HepG2 (cell line): ENCODE results near the gene ABCC1. TPM values are rescaled to one million over a fixed set of nuclear protein-coding genes. Genes with fewer than 3 reads are reported as not detected.

ENCODE experiments used
- ATAC-seq: fragments of 200-7000 bp; cut with Tn5 transposase; 3 replicates; pipeline ENCODE4 v1.9.1; 2020; ENCODE audit warnings: mild to moderate bottlenecking, moderate library complexity
- BruUV-seq: library from RNA; stranded (reverse); fragments of 400-500 nt; replicated peaks from 2 replicates; lab custom pipeline; 2021; lab: Mats Ljungman, UMichigan
- CTCF ChIA-PET: fragments of 300-600 bp; formaldehyde crosslinking; extraction: SDS; loops from one replicate; lab custom pipeline; 2021; ENCODE audit warnings: low total read pairs, inconsistent platforms, low intra/inter-chr PET ratio; lab: Yijun Ruan, JAX
- POLR2A ChIA-PET: fragments of 350-600 bp; sonication (Branson Sonifier 250); formaldehyde crosslinking; loops from one replicate; lab custom pipeline; 2020; ENCODE audit warnings: antibody characterized with exemption, inconsistent platforms; lab: Yijun Ruan, JAX
- DNase-seq: peaks from one replicate; pipeline ENCODE4 v3.0.0-alpha.2; 2015; ENCODE audit warnings: low spot score
- FAIRE-seq: peaks from 3 replicates; lab custom pipeline; 2011; peaks lifted over from hg19 to GRCh38; lab: Jason Lieb, UNC
- H2AFZ ChIP-seq: one replicate; pipeline ENCODE4 v1.6.1; 2011; ENCODE audit warnings: low read length, inconsistent platforms
- H3K27ac ChIP-seq: fragments of 300-600 bp; 3 replicates; pipeline ENCODE4 v1.8.0; 2011; ENCODE audit warnings: mixed run types, mild to moderate bottlenecking, mixed read lengths, low read length, inconsistent platforms; ENCODE audit not compliant: insufficient read depth; ENCODE audit errors: extremely low read length
- H3K27me3 ChIP-seq, 2 experiments: fragments of 200-600 bp in 1 of 2; 2 replicates in 1 of 2; 3 replicates in 1 of 2; pipeline versions ENCODE4 v1.6.0 to v1.8.0; 2011; ENCODE audit warnings: low read length in 2 of 2, mild to moderate bottlenecking in 2 of 2, moderate library complexity in 2 of 2, inconsistent platforms in 1 of 2; ENCODE audit not compliant: insufficient read depth in 2 of 2, control insufficient read depth in 1 of 2
- H3K36me3 ChIP-seq, 2 experiments: fragments of 200-600 bp in 1 of 2; replicated peaks in 1 of 2; 2 replicates in 1 of 2; 3 replicates in 1 of 2; pipeline versions ENCODE4 v1.5.1 to v1.8.0; 2011; ENCODE audit warnings: low read length in 2 of 2, inconsistent platforms in 1 of 2; ENCODE audit not compliant: insufficient read depth in 2 of 2, control insufficient read depth in 1 of 2
- H3K4me1 ChIP-seq: 2 replicates; pipeline ENCODE4 v1.5.1; 2012; ENCODE audit warnings: low read length, inconsistent platforms; ENCODE audit not compliant: insufficient read depth
- H3K4me2 ChIP-seq: 2 replicates; pipeline ENCODE4 v1.6.0; 2011; ENCODE audit warnings: low read depth, low read length, inconsistent platforms
- H3K4me3 ChIP-seq, 3 experiments: fragments of 200-600 bp in 1 of 3; sonication (generic), shearing (Covaris generic) in 1 of 3; replicated peaks in 1 of 3; 2 replicates each; pipeline ENCODE4 v1.5.1; 2011 to 2016; ENCODE audit warnings: low read length in 3 of 3, inconsistent platforms in 2 of 3, low read depth in 2 of 3, mild to moderate bottlenecking in 2 of 3, control low read depth in 1 of 3, mixed read lengths in 1 of 3; ENCODE audit not compliant: insufficient read depth in 1 of 3
- H3K79me2 ChIP-seq: one replicate; pipeline ENCODE4 v1.6.1; 2011; ENCODE audit warnings: low read length, inconsistent platforms; ENCODE audit not compliant: insufficient read depth
- H3K9ac ChIP-seq: 2 replicates; pipeline ENCODE4 v1.6.0; 2011; ENCODE audit warnings: mild to moderate bottlenecking, low read depth, low read length, inconsistent platforms; ENCODE audit not compliant: insufficient read depth
- H3K9me3 ChIP-seq: 2 replicates; pipeline ENCODE4 v1.5.1; 2012; ENCODE audit warnings: mild to moderate bottlenecking, low read length
- H4K20me1 ChIP-seq: 2 replicates; pipeline ENCODE4 v1.6.0; 2011; ENCODE audit warnings: inconsistent platforms, mild to moderate bottlenecking, low read length, moderate library complexity; ENCODE audit not compliant: insufficient read depth
- DMAP1 ChIP-seq: IDR thresholded peaks from 2 replicates; pipeline ENCODE4 v1.6.1; 2016
- HHEX ChIP-seq: IDR thresholded peaks from 2 replicates; pipeline ENCODE4 v1.6.1; 2016; ENCODE audit warnings: control low read depth
- KLF12 ChIP-seq: sonication (generic); formaldehyde crosslinking; IDR thresholded peaks from 2 replicates; pipeline ENCODE4 v1.4.0; 2020; ENCODE audit warnings: missing genetic modification reagents, borderline replicate concordance
- RBAK ChIP-seq: sonication (generic); formaldehyde crosslinking; IDR thresholded peaks from 2 replicates; pipeline ENCODE4 v1.5.1; 2020; ENCODE audit warnings: mild to moderate bottlenecking, missing genetic modification reagents
- ZHX2 ChIP-seq, 2 experiments: sonication (generic) in 1 of 2; formaldehyde crosslinking in 1 of 2; IDR thresholded peaks; 2 replicates each; pipeline versions ENCODE4 v1.6.1 to v1.9.0; 2014 to 2022; ENCODE audit warnings: antibody characterized with exemption in 1 of 2, borderline replicate concordance in 1 of 2, inconsistent platforms in 1 of 2, low read depth in 1 of 2, missing genetic modification reagents in 1 of 2
- ZNF121 ChIP-seq: sonication (generic); formaldehyde crosslinking; IDR thresholded peaks from 2 replicates; pipeline ENCODE4 v1.5.0; 2020; ENCODE audit warnings: mild to moderate bottlenecking, missing genetic modification reagents
- WGBS: methylation state at CpG from one replicate; pipeline ENCODE4 v1.1.6; 2017; ENCODE audit warnings: low lambda C conversion rate; 5-methylcytosine and 5-hydroxymethylcytosine counted together
- in situ Hi-C: cut with HindIII; loops from 2 replicates; pipeline ENCODE4 v1.10.0; 2017; ENCODE audit warnings: low pct_unique_long_range_greater_than_20kb; ENCODE audit not compliant: extremely low pct_ligation_motif_present
- intact Hi-C: fragments of 100-400 bp; cut with micrococcal nuclease; formaldehyde crosslinking; loops from one replicate; pipeline ENCODE4 v1.10.0; 2022; ENCODE audit not compliant: unreplicated experiment
- polyA plus RNA-seq, 8 experiments: library from polyadenylated mRNA; depleted of rRNA in 3 of 8; stranded (reverse) in 7 of 8; unstranded in 1 of 8; fragments of >200 nt; fragmentation: Illumina TruSeq in 4 of 8; extraction: Trizol in 4 of 8; gene quantifications; 2 replicates each; pipeline versions ENCODE4 v1.2.1 to v1.2.3, GENCODE V29; 2011 to 2016; ENCODE audit warnings: low read depth in 4 of 8, missing spikeins in 1 of 8, mixed read lengths in 1 of 8; ENCODE audit not compliant: insufficient read depth in 1 of 8
- total RNA-seq, 5 experiments: library from RNA; depleted of rRNA; stranded (reverse); fragments of >200 nt; fragmentation: Illumina TruSeq; extraction: Trizol; gene quantifications; 2 replicates each; pipeline ENCODE4 v1.2.3, GENCODE V29; 2016; ENCODE audit warnings: low read depth in 1 of 5
- TF ChIP-seq, protein P1 (sequence below): sonication (generic); formaldehyde crosslinking; IDR thresholded peaks from 2 replicates; pipeline ENCODE4; 2020; ENCODE audit warnings: missing genetic modification reagents, mild to moderate bottlenecking, borderline replicate concordance
- TF ChIP-seq, protein P2 (sequence below): sonication (generic); formaldehyde crosslinking; IDR thresholded peaks from 2 replicates; pipeline ENCODE4 v1.8.0; 2022; ENCODE audit warnings: mild to moderate bottlenecking, missing genetic modification reagents; ENCODE audit not compliant: insufficient replicate concordance

Gene ABCC1
- total and polyA plus RNA-seq, 2 of the 13 experiments (the other 11 are each of a cell fraction or from before 2014, with no cell fraction given) = 13.0 to 30.6 TPM

DNA sequence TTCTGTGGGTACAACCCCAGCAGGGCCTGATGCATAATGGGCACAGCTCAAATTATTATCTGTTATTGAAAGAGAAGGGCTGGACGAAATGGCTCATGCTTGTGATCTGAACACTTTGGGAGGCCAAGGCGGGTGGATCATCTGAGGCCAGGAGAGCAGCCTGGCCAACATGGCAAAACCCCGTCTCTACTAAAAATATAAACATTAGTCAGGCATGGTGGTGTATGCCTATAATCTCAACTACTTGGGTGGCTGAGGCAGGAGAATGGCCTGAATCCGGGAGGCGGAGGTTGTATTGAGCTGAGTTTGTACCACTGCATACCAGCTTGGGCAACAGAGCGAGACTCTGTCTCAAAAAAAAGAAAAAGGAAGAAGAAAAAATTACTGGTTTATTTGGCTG, 100.7 kb downstream of the ABCC1 start:
- Histone ChIP-seq H3K27ac (no peak overlapping the region), H3K27me3 (no peaks in the 10 kb centered on the region), H3K4me3 (no peak overlapping the region), H2AFZ (no peak overlapping the region), H3K79me2 (no peaks in the 10 kb centered on the region), H3K4me1 (no peaks in the 10 kb centered on the region), H3K4me2 (no peak overlapping the region), H3K9ac (no peak overlapping the region), H3K36me3 (peaks cover 62 to 88% of the 10 kb centered on the region in 2 experiments), H4K20me1 (no peaks in the 10 kb centered on the region), H3K9me3 (no peaks in the 10 kb centered on the region)
- CTCF ChIA-PET = no interaction called here
- TF ChIP-seq HHEX (CRISPR knock-in tag) (no peak), DMAP1 (no peak)
- TF ChIP-seq, protein P1, sequence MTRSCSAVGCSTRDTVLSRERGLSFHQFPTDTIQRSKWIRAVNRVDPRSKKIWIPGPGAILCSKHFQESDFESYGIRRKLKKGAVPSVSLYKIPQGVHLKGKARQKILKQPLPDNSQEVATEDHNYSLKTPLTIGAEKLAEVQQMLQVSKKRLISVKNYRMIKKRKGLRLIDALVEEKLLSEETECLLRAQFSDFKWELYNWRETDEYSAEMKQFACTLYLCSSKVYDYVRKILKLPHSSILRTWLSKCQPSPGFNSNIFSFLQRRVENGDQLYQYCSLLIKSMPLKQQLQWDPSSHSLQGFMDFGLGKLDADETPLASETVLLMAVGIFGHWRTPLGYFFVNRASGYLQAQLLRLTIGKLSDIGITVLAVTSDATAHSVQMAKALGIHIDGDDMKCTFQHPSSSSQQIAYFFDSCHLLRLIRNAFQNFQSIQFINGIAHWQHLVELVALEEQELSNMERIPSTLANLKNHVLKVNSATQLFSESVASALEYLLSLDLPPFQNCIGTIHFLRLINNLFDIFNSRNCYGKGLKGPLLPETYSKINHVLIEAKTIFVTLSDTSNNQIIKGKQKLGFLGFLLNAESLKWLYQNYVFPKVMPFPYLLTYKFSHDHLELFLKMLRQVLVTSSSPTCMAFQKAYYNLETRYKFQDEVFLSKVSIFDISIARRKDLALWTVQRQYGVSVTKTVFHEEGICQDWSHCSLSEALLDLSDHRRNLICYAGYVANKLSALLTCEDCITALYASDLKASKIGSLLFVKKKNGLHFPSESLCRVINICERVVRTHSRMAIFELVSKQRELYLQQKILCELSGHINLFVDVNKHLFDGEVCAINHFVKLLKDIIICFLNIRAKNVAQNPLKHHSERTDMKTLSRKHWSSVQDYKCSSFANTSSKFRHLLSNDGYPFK = no peak
- FAIRE-seq (no peak), DNase-seq (no peak), ATAC-seq (no peak)
- POLR2A ChIA-PET = no interaction called here
- intact Hi-C loops = no loop called here
- in situ Hi-C loops = no loop called here
- BruUV-seq = no TSS peak
- WGBS = 98% methylated on average over 6 of the region's 6 CpGs

GRCh38 chr16:16051132-16051531, 101.7 kb downstream of the ABCC1 start:
- intact Hi-C loops = no loop called here
- Histone ChIP-seq H3K9ac (no peak overlapping the region), H4K20me1 (no peaks in the 10 kb centered on the region), H3K9me3 (no peaks in the 10 kb centered on the region), H3K4me2 (no peak overlapping the region), H3K36me3 (peaks cover 57 to 82% of the 10 kb centered on the region in 2 experiments), H3K79me2 (no peaks in the 10 kb centered on the region), H3K4me1 (no peaks in the 10 kb centered on the region), H3K27me3 (no peaks in the 10 kb centered on the region), H2AFZ (no peak overlapping the region), H3K27ac (no peak overlapping the region), H3K4me3 (no peak overlapping the region)
- ChIA-PET POLR2A (no interaction called here), CTCF (no interaction called here)
- BruUV-seq = no TSS peak
- TF ChIP-seq ZNF121 (CRISPR knock-in tag) (peak; percentile 75), KLF12 (no peak), RBAK (no peak), ZHX2 (IDR thresholded peaks at IDR 0.05; ENCODE audit: low read depth) (no peak), ZHX2 (CRISPR knock-in tag; IDR thresholded peaks at IDR 0.05; ENCODE audit: borderline replicate concordance) (no peak)
- TF ChIP-seq, protein P2, sequence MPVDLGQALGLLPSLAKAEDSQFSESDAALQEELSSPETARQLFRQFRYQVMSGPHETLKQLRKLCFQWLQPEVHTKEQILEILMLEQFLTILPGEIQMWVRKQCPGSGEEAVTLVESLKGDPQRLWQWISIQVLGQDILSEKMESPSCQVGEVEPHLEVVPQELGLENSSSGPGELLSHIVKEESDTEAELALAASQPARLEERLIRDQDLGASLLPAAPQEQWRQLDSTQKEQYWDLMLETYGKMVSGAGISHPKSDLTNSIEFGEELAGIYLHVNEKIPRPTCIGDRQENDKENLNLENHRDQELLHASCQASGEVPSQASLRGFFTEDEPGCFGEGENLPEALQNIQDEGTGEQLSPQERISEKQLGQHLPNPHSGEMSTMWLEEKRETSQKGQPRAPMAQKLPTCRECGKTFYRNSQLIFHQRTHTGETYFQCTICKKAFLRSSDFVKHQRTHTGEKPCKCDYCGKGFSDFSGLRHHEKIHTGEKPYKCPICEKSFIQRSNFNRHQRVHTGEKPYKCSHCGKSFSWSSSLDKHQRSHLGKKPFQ (CRISPR knock-in tag) = no peak
- FAIRE-seq (no peak), ATAC-seq (no peak), DNase-seq (no peak)
- 96% methylated on average over 4 of the region's 4 CpGs for WGBS
- in situ Hi-C loops = no loop called here
